ENCODE measurements around the gene ZNF154.
"Not testable (repeated sequence)": the region's sequence is repeated elsewhere in the genome, so short reads cannot be mapped to it uniquely, and the experiment has no call there.

ZNF154 gene

DNA sequence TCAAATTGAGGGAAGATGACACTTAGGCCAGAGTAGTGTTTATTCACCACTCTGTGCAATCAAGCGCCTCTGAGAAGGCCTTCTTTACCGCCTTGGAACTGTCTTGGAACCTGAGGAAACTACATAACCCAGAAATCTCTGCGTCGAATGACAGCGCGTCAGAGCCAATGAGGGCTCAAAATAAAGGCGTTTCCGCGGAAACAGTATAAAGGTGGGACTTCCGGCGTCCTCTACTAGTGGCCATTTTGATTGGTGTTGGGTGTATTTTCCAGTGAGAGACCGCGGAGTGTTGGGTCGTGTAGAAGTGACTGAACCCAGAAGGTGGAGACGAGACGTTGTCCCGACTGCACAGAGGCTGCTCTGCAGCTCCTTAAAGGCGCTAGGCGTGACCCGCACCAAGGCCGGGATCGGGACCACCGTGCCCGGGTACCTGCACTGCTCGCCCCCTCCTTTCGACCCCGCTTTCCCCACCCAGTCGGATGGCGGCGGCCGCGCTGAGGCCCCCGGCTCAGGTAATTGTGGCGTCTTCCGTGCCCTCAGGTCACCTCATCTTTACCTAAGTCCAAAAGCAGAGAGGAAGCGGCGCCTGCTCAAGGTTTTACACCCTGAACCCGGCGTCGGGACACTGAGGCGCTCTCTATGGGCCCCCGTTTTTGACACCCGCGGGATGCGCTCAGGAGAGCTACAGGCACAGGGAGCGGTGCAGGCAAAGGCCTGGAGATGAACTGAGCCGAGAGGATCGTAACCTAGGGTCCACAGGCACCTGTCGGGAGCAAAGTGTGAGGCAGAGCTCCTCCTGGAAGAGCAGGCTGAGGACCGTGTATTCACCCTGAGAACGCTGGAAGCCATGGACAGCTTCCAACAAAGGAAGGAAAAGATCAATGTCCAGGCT is 37.8 kb upstream of the ZNF154 start, which contains the start of gene ZNF776:
ZNF776 (plus strand) TSS at position 236 of the 892 bp plus-strand sequence; CDS start at position 480, 244 bp downstream.
- no peak for TF ChIP-seq CTCF (IDR thresholded peaks at IDR 0.05; ENCODE audit: extremely low read depth, insufficient read depth, missing control alignments)
- peak; percentile 92 for DNase-seq (ENCODE audit: low spot score)
- in situ Hi-C loops (cut with MboI; ENCODE audit: low pct_unique_long_range_greater_than_20kb, low sequenced_read_pairs, unreplicated experiment), result no loop called here

DNA sequence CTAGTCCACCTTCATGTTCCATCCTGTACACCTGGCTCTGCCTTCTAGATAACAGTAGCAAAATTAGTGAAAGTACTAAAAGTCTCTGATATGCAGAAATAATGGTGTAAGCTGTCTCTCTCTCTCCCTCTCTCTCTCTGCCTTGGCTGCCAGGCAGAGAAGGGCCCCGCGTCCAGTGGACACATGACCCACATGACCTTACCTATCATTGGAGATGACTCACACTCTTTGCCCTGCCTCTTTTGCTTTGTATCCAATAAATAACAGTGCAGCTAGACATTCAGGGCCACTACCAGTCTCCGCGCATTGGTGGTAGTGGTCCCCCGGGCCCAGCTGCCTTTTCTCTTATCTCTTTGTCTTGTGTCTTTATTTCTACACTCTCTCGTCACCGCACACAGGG is 29.8 kb upstream of the ZNF154 start:
- DNase-seq (ENCODE audit: low spot score); in situ Hi-C loops (cut with MboI; ENCODE audit: low pct_unique_long_range_greater_than_20kb, low sequenced_read_pairs, unreplicated experiment): not testable (repeated sequence)

DNA sequence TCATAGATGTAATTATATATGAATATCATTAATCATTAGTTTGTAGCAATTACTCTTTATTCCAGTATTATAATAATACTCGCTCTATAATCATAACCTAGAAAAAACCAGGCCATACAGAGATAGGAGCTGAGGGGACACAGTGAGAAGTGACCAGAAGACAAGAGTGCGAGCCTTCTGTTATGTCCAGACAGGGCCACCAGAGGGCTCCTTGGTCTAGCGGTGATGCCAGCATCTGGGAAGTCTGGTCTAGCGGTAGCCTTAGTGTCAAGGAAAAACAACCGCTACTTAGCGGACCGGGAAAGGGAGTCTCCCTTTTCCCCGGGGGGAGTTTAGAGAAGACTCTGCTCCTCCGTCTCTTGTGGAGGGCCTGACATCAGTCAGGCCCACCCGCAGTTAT is 29.3 kb upstream of the ZNF154 start:
- in situ Hi-C loops (cut with MboI; ENCODE audit: low pct_unique_long_range_greater_than_20kb, low sequenced_read_pairs, unreplicated experiment); DNase-seq (ENCODE audit: low spot score): not testable (repeated sequence)

DNA sequence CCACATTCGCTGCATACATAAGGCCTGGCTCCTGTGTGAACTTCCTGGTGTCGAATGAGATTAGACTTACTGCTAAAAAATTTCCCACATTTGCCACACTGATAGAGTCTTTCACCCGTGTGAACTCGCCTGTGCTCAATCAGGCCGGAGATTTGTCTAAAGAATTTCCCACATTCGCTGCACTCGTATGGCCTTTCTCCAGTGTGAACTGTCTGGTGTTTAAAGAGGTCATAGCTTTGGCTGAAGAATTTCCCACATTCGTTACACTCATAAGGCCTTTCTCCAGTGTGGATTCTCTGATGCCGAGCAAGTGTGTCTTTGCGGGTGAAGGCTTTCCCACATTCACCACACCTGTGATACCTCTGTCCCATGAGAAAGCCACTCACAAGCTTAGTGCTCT is 11.9 kb upstream of the ZNF154 start:
- TF ChIP-seq CTCF (IDR thresholded peaks at IDR 0.05; ENCODE audit: extremely low read depth, insufficient read depth, missing control alignments), result no peak
- DNase-seq (ENCODE audit: low spot score), result no peak
- in situ Hi-C loops (cut with MboI; ENCODE audit: low pct_unique_long_range_greater_than_20kb, low sequenced_read_pairs, unreplicated experiment), result no loop called here

More for the DNA sequence above, 29.3 kb upstream of the ZNF154 start:
- TF ChIP-seq CTCF (IDR thresholded peaks at IDR 0.05; ENCODE audit: extremely low read depth, insufficient read depth, missing control alignments), result peak; percentile 50

DNA sequence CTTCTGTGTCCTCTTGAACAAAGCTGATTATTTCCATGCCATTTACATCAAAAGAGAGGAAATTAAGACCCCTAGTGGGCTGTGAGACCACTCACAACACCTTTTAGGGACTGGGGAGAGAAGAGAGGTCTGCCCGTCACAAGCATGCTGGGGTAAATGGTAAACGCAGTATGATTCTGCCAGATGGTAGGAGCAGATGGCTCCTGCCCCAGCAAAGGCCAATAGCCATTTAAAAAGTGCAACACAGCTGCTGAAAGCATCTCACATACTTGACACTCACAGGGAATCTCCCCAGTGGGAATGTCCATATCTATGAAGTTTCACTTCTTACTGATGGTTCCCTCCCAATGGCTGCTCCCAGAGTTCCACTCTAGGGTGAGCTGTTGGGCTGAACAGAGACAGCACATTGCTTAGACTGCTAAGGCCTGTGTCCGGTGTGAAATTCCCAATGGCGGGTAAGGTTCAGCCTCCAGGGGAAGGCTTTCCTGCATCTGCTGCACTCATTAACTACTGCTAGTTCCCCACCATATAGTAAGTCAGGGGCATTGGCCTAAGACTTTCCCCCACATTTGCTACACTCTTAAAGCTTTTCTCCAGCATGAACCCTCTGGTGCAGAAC is 11.0 kb upstream of the ZNF154 start:
- DNase-seq (ENCODE audit: low spot score), result no peak
- in situ Hi-C loops (cut with MboI; ENCODE audit: low pct_unique_long_range_greater_than_20kb, low sequenced_read_pairs, unreplicated experiment), result no loop called here
- no peak for TF ChIP-seq CTCF (IDR thresholded peaks at IDR 0.05; ENCODE audit: extremely low read depth, insufficient read depth, missing control alignments)

DNA sequence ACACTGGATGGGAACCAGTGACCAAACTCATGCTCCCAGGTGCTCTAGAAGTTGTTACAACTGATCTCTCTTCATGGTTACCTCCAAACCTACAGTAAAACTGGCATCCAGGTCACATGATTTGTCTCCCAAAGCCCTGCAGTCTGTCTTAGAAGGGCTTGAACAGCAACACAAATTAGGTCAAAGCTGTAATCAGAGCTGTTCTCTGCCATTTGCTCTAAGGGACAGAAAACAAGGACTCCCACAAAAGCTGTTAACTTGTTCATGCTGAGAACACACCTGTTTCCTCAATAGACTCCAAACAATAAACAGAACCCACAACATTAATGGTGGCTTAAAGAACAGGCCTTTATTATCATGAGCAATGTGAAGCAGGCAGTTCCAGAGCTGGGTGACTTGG is 10.4 kb upstream of the ZNF154 start:
- no peak for TF ChIP-seq CTCF (IDR thresholded peaks at IDR 0.05; ENCODE audit: extremely low read depth, insufficient read depth, missing control alignments)
- no peak for DNase-seq (ENCODE audit: low spot score)
- in situ Hi-C loops (cut with MboI; ENCODE audit: low pct_unique_long_range_greater_than_20kb, low sequenced_read_pairs, unreplicated experiment), result no loop called here

DNA sequence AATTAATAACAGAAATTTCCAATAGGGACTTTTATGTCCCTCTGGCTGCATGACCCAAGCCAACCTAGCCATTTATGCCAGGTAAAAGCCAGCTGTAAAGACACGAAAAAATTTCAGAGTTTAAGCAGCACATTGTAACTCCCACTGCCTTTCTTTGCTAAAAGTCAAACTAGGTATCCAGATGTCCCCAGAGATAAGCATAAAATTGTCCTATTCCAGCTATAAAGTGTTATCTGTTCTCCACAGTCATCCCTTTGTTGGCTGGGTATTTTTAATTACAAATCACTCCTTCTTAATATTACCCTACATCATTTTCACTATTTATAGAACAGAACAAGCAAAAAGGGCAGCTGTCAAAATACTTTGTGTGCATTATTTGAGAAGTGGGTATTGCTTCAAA is 3.2 kb upstream of the ZNF154 start:
- no peak for DNase-seq (ENCODE audit: low spot score)
- in situ Hi-C loops (cut with MboI; ENCODE audit: low pct_unique_long_range_greater_than_20kb, low sequenced_read_pairs, unreplicated experiment), result no loop called here
- TF ChIP-seq CTCF (IDR thresholded peaks at IDR 0.05; ENCODE audit: extremely low read depth, insufficient read depth, missing control alignments), result no peak

All from GM13977 (cell line).